Measurements from ENCODE around the gene TTLL6. TPM values are rescaled to one million over a fixed set of nuclear protein-coding genes. Genes with fewer than 3 reads are reported as not detected.

Gene TTLL6
- total and polyA plus RNA-seq, 2 of the 8 experiments (the other 6 are each of a cell fraction or from before 2014, with no cell fraction given) = 2.6 to 4.3 TPM

GRCh38 chr17:48761114-48761513, 55.9 kb downstream of the TTLL6 start:
- ChIA-PET POLR2A (ENCODE audit: partially characterized antibody) (interaction anchor here (1.1 kb wide), 1 partner anchor 82 kb away, joined by 3 read pairs; no protein-coding TSS in a partner anchor), CTCF (ENCODE audit: partially characterized antibody) (interaction anchor here (0.6 to 18.8 kb wide), 10 partner anchors 25 to 123 kb away, joined by 3 to 186 read pairs (median 4); no protein-coding TSS in a partner anchor)
- no peak overlapping the region for H3K27ac ChIP-seq (ENCODE audit: low read depth, low read length)
- no peak overlapping the region for H3K4me2 ChIP-seq (ENCODE audit: insufficient read depth in 1 of 2, low read depth in 2 of 2, low read length in 2 of 2)
- H4K20me1 ChIP-seq (replicated peaks in 1 of 2; ENCODE audit: control insufficient read depth in 1 of 2, insufficient read depth in 2 of 2, low read length in 2 of 2) = peaks cover 1 to 6% of the 10 kb centered on the region in 2 experiments
- H3K4me1 ChIP-seq (replicated peaks in 1 of 4; ENCODE audit: control insufficient read depth in 3 of 4, insufficient read depth in 4 of 4, low read length in 3 of 4) = no peaks in the 10 kb centered on the region
- no peak overlapping the region for H2BK15ac ChIP-seq (ENCODE audit: low read length)
- H3K23me2 ChIP-seq (ENCODE audit: low read depth, low read length) = no peaks in the 10 kb centered on the region
- H3K56ac ChIP-seq (replicated peaks; ENCODE audit: insufficient read length, low read depth, low read length) = no peak overlapping the region
- no peak overlapping the region for H3K4me3 ChIP-seq (ENCODE audit: extremely low read depth in 1 of 4, insufficient read depth in 2 of 4, low read depth in 3 of 4, low read length in 4 of 4)
- DNase-seq (ENCODE audit: low read depth in 1 of 2, low spot score in 2 of 2) (no peak), FAIRE-seq (no peak)
- no peak overlapping the region for H2BK20ac ChIP-seq (ENCODE audit: low read length)
- H3K14ac ChIP-seq (ENCODE audit: insufficient read length) = no peak overlapping the region
- no peak overlapping the region for H3K4ac ChIP-seq (replicated peaks; ENCODE audit: insufficient read length, low read depth, low read length)
- H2AFZ ChIP-seq (ENCODE audit: low read length) = no peak overlapping the region
- no peak overlapping the region for H2BK5ac ChIP-seq (ENCODE audit: low read depth, low read length)
- H2AK5ac ChIP-seq (ENCODE audit: low read depth, low read length) = no peak overlapping the region
- H4K91ac ChIP-seq (replicated peaks; ENCODE audit: insufficient read length, low read length) = no peak overlapping the region
- no peaks in the 10 kb centered on the region for H3K36me3 ChIP-seq (ENCODE audit: control insufficient read depth in 2 of 4, insufficient read depth in 4 of 4, low read length in 3 of 4)
- peaks cover 22 to 48% (median 43%) of the 10 kb centered on the region in 4 experiments for H3K27me3 ChIP-seq (replicated peaks in 1 of 4; ENCODE audit: control insufficient read depth in 3 of 4, extremely low read depth in 1 of 4, insufficient read depth in 3 of 4, low read length in 3 of 4)
- no peak overlapping the region for H3K9ac ChIP-seq (replicated peaks in 1 of 4; ENCODE audit: extremely low read depth in 1 of 4, low read depth in 3 of 4, low read length in 3 of 4)
- no peak overlapping the region for H2BK120ac ChIP-seq (replicated peaks; ENCODE audit: low read depth, low read length)
- H3K79me1 ChIP-seq (ENCODE audit: low read depth, low read length) = no peaks in the 10 kb centered on the region
- H4K8ac ChIP-seq (ENCODE audit: extremely low read depth, insufficient read depth, low read length) = no peak overlapping the region
- H4K5ac ChIP-seq (ENCODE audit: insufficient read length, low read depth, low read length) = no peak overlapping the region
- no peak overlapping the region for H2BK12ac ChIP-seq (ENCODE audit: low read depth, low read length)
- no peaks in the 10 kb centered on the region for H3K79me2 ChIP-seq (ENCODE audit: control insufficient read depth in 1 of 2, insufficient read depth in 2 of 2, low read length in 2 of 2)
- no peaks in the 10 kb centered on the region for H3K9me3 ChIP-seq (ENCODE audit: insufficient read depth in 2 of 2, low read depth in 1 of 2, low read length in 1 of 2)
- no peak overlapping the region for H3K18ac ChIP-seq (ENCODE audit: extremely low read depth, low read length)
- WGBS, 2 experiments (ENCODE audit: extremely low coverage in 1 of 2, insufficient coverage in 1 of 2, insufficient read length in 1 of 2, insufficient replicate concordance in 2 of 2, low coverage in 1 of 2, low lambda C conversion rate in 2 of 2, missing lambda C conversion rate in 1 of 2) = 84% methylated on average over 6 of the region's 6 CpGs; no CpG with 5 or more reads in 1 of the 2 experiments
- H3K23ac ChIP-seq (ENCODE audit: insufficient read length) = no peak overlapping the region
- TF ChIP-seq POLR2AphosphoS5 (IDR thresholded peaks at IDR 0.05; ENCODE audit: low read depth, low read length) = no peak
- TF ChIP-seq JUND (IDR thresholded peaks at IDR 0.05; ENCODE audit: low read length) = no peak
- no peak for TF ChIP-seq KDM1A (IDR thresholded peaks at IDR 0.05; ENCODE audit: borderline replicate concordance, low read length)
- no peak for TF ChIP-seq EP300 (IDR thresholded peaks at IDR 0.05; ENCODE audit: borderline replicate concordance in 1 of 2, low read depth in 2 of 2, low read length in 2 of 2)
- TF ChIP-seq TAF7 (optimal IDR thresholded peaks at IDR 0.05; ENCODE audit: borderline replicate concordance, low read depth, low read length) = no peak
- no peak for TF ChIP-seq TCF12 (IDR thresholded peaks at IDR 0.05; ENCODE audit: low read depth, low read length)
- no peak for TF ChIP-seq RBBP5 (IDR thresholded peaks at IDR 0.05; ENCODE audit: borderline replicate concordance, low read depth, low read length)
- TF ChIP-seq SP1 (IDR thresholded peaks at IDR 0.05; ENCODE audit: low read depth, low read length) = no peak
- no peak for TF ChIP-seq TAF1 (IDR thresholded peaks at IDR 0.05; ENCODE audit: low read depth, low read length)
- no peak for TF ChIP-seq RNF2 (IDR thresholded peaks at IDR 0.05; ENCODE audit: borderline replicate concordance, low read depth, low read length, missing control alignments, poor library complexity, severe bottlenecking)
- TF ChIP-seq SAP30 (IDR thresholded peaks at IDR 0.05; ENCODE audit: insufficient read depth, insufficient replicate concordance, low read length) = no peak
- TF ChIP-seq GABPA (IDR thresholded peaks at IDR 0.05; ENCODE audit: borderline replicate concordance, insufficient read depth, low read length) = no peak
- TF ChIP-seq CEBPB (IDR thresholded peaks at IDR 0.05; ENCODE audit: low read depth, low read length) = no peak
- no peak for TF ChIP-seq SIX5 (IDR thresholded peaks at IDR 0.05; ENCODE audit: low read depth, low read length)
